Neural cell (in vitro differentiated cells): ENCODE measurements around the gene ZNF444.

Experiments used
- CTCF ChIP-seq: fragments of 450-650 bp; IDR thresholded peaks from 2 replicates; pipeline ENCODE4 v1.5.1; 2014; ENCODE audit warnings: antibody characterized with exemption, mild to moderate bottlenecking, moderate library complexity; ENCODE audit not compliant: poor library complexity, severe bottlenecking
- EP300 ChIP-seq: fragments of 450-650 bp; conservative IDR thresholded peaks from 2 replicates; pipeline ENCODE4 v1.6.1; 2014; ENCODE audit warnings: antibody characterized with exemption, mild to moderate bottlenecking, moderate library complexity; ENCODE audit not compliant: poor library complexity, severe bottlenecking
- MXI1 ChIP-seq: fragments of 450-650 bp; conservative IDR thresholded peaks from 2 replicates; pipeline ENCODE4 v1.6.1; 2014; ENCODE audit warnings: antibody characterized with exemption, mild to moderate bottlenecking; ENCODE audit not compliant: poor library complexity, severe bottlenecking
- POLR2AphosphoS5 ChIP-seq: IDR thresholded peaks from 2 replicates; pipeline ENCODE4 v1.6.1; 2012
- SMC3 ChIP-seq: fragments of 450-650 bp; conservative IDR thresholded peaks from 2 replicates; pipeline ENCODE4 v1.6.1; 2014; ENCODE audit warnings: antibody characterized with exemption, mild to moderate bottlenecking, moderate library complexity; ENCODE audit not compliant: poor library complexity
- TAF1 ChIP-seq: IDR thresholded peaks from 2 replicates; pipeline ENCODE4 v1.6.1; 2012; ENCODE audit warnings: low read depth

GRCh38 chr19:56193981-56194640 is 53.0 kb downstream of the ZNF444 start:
- TF ChIP-seq CTCF (no peak), POLR2AphosphoS5 (no peak), EP300 (no peak), MXI1 (no peak), SMC3 (no peak), TAF1 (no peak)
